Cardiac septum (tissue), 1 donor: ENCODE data around the gene KRTAP10-9. TPM values are rescaled to one million over a fixed set of nuclear protein-coding genes. Genes with fewer than 3 reads are reported as not detected.
"Not testable (repeated sequence)": the region's sequence is repeated elsewhere in the genome, so short reads cannot be mapped to it uniquely, and the experiment has no call there.

Experiments
- DNase-seq: peaks from one replicate; pipeline ENCODE4 v3.0.0-alpha.2; 2020; ENCODE audit warnings: low spot score
- intact Hi-C: fragments of 100-400 bp; cut with DNase I; formaldehyde crosslinking; loops from one replicate; pipeline ENCODE4 v1.14.0; 2022
- total RNA-seq: library from RNA; stranded (reverse); fragmentation: NEBNext Ultra II Directional; extraction: Animal tissue kit (Norgen Biotek cat#: 25700); gene quantifications from one replicate; pipeline ENCODE4 v1.2.1, GENCODE V29; 2021
- donor health status: DM: no; HTN: no; CAD: no.

Gene KRTAP10-9
- total RNA-seq, 1 donor from 2014 or later, result not detected

DNA sequence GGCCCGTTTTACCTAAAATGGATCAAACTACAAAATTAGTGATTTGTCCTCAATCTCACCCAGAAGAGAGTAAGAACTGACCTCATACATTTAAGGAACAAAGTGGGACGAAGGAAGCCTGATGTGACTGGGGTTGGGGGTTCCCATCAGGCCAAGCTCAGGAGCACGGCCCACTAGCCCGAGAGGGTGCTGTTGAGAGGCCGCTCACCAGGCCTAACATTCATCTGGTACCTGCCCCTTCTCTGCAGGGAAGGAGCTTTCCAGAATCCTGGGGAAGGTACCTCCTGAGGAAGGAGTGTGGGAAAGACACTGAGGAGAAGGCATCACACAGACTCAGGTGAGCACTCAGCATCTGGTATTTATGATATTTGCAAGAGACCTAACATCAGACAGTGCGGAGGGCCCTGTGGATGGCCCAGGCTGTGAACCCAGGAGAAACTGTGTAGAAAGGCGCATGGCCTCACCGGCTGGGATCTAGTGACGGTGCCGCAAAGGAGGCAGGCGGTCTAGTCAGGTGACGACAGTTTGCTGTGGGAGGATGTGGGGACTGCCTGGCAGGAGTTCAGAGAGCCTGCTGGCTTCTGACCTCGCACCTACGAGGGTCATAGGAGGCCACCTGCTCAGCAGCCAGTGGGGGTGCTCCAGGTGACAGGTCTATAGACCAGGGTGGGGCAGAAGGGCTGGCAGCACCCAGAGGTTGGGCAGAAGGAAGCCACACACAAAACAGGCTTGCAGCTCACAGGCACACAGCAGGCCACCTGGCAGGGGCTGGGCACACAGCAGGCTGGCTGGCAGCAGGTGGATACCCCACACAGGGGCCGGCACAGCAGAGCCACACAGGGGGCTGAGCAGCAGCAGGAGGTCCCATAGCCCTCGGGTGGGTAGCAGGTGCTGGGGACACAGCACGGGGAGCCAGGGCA lies 27.0 kb downstream of the KRTAP10-9 start:
- intact Hi-C loops, result no loop called here
- DNase-seq, result no peak

DNA sequence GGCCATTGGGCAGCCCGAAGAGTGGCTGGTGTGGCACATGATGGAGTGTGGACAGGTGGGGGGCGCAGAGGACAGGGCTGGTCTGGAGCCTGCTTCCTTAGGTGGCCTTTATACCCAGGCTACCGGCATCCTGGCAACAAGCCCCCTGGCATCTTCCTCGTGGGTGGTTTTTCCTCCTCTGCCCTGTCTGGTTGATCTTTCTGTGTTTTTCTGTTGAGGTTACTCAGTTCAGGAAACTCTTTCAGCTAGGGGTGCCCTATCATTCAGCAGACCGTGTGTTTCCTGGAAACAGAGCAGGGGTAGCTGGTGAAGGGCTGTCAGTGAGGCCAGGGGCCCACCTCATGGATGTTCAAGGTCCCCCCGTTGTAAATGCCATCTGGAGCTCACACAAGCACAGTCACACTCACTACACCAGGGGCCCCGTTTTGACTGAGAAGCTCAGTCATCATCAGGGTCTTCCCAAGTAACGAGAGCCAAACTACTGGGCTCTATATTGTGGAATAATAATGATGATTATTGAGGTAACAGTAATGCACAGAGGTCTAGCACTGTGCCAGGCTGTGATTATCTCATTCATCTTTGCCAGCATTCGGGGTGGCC lies 27.8 kb downstream of the KRTAP10-9 start, which contains the start of gene KRTAP12-4:
Gene KRTAP12-4, minus strand, starts transcription at position 84 of the 600 bp plus-strand sequence. Its CDS starts 45 bp downstream, at position 39.
- intact Hi-C loops, result no loop called here
- no peak for DNase-seq

DNA sequence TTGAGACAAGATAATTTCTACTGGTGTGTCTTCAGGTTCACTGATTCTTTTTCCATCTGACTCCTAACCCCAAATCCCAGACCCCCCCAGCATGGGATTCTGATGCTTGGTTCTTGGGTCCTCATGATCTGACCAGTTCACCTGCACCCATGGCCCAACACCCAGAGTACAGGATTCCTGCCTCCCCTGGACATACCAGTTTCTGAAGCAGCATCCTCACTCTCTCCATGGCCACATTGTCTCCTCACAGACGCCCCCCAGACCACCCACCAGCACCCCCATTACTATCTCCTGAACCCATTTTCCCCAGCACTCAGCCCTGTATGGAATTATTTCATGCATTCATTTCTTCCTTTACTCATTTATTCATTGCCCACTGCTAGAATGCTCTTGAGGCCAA lies 30.0 kb downstream of the KRTAP10-9 start:
- intact Hi-C loops, result no loop called here
- DNase-seq, result no peak

- intact Hi-C loops, result no loop called here
Observed at GRCh38 chr21:44657635-44658540, 31.0 kb downstream of the KRTAP10-9 start, which contains the start of gene KRTAP12-3. Gene KRTAP12-3, plus strand, starts transcription at chr21:44657932. Its CDS starts 48 bp downstream, at chr21:44657980.

DNA sequence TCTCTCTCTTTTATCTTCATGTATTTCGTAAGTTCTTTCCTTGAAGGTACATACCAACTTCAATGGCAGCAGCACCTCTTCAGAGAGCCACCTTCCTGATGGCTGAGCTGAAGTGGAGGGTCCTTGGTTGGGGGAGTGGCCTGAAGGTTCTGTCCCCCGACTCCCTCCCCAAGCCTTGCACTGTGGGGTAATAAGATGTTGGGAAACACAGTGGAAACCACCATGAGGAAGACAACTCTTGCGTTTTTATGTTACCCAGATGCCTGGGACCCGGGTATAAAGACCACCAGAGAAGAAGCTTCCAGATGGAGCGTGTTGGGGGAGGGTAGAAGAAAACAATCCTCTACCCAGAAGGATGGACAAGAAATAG lies 31.6 kb downstream of the KRTAP10-9 start:
- DNase-seq, result no peak
- intact Hi-C loops, result no loop called here

More at GRCh38 chr21:44657635-44658540, 31.0 kb downstream of the KRTAP10-9 start, which contains the start of gene KRTAP12-3:
- DNase-seq, result no peak

DNA sequence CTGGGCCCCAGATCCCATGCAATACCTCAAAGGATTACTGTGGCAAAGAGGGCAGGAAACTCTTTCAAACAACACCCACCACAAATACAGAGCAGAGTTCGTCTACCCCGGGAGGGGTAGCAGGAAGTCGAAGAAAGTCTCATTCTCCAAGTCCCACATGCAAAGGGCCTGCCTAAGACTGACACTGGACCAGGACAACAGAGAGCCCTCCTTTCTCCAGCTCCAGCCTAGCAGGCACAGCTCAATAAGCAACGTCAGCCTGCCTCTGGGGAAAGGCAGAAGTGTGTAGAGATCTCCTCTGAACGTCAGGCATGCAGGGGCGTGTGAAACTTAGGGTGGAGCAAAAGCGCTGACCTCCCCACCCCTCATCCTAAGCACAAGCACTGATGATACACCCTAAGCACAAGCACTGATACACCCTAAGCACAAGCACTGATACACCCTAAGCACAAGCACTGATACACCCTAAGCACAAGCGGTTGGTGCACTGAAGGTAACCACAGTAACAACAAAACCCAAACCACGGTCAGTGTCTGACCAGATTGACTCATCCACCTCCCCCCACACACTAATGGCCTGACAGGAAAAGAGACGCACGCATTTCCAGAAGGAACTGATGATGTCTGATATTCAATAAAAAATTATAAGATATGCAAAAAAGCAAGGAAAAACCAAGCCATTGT lies 32.2 kb downstream of the KRTAP10-9 start:
- intact Hi-C loops, result no loop called here

DNA sequence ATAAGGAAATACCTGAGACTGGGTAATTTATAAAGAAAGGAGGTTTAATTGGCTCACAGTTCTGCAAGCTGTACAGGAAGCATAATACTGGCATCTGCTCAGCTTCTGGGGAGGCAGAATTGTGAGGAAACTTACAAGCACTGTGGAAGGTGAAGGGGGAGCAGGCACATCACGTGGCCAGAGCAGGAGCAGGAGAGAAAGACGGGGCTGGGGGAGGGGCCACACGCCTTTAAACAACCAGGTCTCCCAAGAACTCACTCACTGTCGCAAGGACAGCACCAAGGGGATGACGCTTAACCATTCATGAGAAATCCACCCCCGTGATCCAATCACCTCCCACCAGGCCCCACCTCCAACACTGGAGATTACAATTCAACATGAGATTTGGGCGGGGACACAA lies 34.7 kb downstream of the KRTAP10-9 start:
- DNase-seq, result peak; percentile 14
- intact Hi-C loops, result not testable (repeated sequence)

More for the DNA sequence above, 32.2 kb downstream of the KRTAP10-9 start:
- DNase-seq, result no peak

DNA sequence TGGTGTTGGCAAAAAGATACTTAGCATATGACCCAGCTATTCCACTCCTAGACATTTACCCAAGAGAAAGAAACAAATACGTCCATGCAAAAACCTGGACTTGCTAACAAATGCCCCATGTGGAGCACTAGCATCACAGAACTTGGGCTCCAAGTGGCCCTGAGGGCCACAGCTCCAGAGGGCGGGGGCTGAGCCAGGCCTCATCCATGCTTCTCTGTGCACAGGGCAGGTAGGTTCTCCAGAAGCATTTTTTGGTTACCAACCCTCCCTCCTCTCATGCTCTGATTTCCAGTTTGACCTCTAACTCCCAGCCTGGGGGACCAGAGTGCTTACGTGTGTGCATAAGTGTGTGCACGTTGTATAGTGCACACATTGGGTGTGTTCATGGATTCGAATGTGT lies 37.8 kb downstream of the KRTAP10-9 start:
- intact Hi-C loops, result no loop called here
- DNase-seq, result peak; percentile 7

DNA sequence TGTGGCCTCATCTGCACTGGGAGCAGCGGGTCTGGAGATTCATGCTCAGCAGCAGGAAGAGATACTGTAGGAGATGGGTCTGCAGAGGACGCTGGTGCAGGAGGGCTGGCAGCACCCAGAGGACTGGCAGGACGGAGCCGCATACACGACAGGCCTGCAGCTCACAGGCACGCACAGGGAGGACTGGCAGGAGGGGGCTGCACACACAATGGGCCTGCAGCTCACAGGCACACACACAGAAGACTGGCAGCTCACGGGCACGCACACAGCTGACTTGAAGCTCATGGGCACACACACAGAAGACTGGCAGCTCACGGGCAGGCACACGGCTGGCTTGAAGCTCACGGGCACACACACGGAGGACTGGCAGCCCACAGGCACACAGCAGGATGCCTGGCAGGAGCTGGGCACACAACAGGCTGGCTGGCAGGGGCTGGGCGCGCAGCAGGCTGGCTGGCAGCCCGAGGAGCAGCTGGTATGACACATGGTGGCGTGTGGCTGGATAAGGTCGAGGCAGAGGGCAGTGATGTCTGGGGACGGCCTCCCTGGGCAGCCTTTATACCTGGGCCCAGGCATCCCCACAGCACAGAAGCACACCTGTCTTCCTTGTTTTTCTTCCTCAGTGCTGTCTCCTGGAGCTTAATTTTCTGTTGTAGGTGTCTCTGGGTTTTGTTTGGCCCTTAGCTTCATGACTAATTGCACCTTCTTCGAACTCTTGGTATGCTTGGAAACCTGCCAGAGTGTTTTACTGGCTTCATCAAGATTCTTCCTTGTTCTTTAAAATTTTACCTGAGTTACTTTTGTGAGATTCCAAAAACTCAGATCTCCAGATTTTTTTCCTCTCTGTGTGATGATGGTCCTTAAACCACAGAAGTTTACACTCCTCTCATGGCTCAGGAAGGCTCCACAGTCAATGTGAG lies 39.8 kb downstream of the KRTAP10-9 start, which contains the start of gene KRTAP12-2:
Gene KRTAP12-2, minus strand, starts transcription at position 527 of the 920 bp plus-strand sequence. Its CDS starts 41 bp downstream, at position 486.
- peak; percentile 79 for DNase-seq
- intact Hi-C loops, result no loop called here

- intact Hi-C loops, result no loop called here
Observed at GRCh38 chr21:44667612-44668011, 40.7 kb downstream of the KRTAP10-9 start.

DNA sequence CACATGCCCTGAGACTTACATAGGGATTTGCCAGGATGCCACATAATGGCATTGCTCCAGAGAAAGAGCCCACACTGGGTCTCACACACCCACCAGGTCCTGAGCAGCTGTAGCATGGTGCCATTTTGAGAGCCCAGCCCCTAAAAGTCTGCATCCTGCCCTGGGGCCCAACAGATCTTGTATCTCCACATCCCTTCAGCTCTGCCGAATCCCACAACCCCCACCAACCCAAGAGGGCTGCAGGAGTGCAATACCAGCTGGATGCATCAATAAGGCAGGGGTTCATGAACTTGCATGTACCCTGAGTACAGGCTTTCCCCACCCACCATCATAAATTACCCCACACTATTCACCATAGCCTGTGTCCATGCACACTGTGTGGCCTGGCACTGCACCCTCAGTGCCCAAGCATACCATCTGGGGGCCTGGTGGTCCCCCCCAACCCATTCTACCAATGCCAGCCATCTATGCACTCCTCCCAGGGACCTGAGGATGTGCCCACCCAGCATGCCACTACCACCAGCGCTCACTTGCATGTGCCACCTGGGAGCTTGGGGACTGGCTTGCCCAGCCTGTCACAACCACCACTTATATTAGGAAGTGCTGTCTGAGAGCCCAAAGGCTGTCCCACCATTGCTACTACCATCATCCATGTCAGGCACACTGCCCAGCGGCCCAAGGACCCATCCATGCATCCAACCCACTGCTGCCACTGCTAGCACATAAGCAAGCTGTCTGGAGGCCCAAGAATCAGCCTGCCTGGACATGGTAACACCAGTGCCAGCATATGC lies 43.9 kb downstream of the KRTAP10-9 start:
- peak; percentile 63 for DNase-seq
- intact Hi-C loops, result no loop called here

More at GRCh38 chr21:44667612-44668011, 40.7 kb downstream of the KRTAP10-9 start:
- DNase-seq, result peak; percentile 22

- intact Hi-C loops, result no loop called here
- DNase-seq, result no peak
Observed at GRCh38 chr21:44671911-44672310, 45.0 kb downstream of the KRTAP10-9 start.

DNA sequence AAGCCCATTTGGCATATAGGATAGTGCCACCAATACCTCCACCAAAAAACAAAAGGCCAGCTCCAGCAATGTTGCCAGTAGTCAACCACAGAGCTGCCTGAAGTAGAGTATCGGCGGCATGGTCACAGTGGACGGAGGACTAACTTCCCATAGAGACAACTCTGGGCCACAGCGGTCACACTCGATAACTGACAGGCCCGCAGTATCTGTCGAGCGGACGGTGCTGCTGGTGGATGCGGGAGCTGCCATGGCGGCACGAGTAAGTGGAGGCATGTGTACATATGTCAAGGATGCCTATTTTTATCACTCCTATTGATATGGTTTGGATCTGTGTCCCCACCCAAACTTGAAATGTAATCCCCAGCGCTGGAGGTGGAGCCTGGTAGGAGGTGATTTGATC lies 51.0 kb downstream of the KRTAP10-9 start:
- no peak for DNase-seq
- intact Hi-C loops, result no loop called here
